HepG2 (cell line): ENCODE data around the gene SYT7. TPM values are rescaled to one million over a fixed set of nuclear protein-coding genes. Genes with fewer than 3 reads are reported as not detected.
A peak's percentile ranks its signal among the peaks of the same experiment; 100 is the strongest.

ENCODE experiments used
- ARNT ChIP-seq: fragments of 450-650 bp; IDR thresholded peaks from 2 replicates; pipeline ENCODE4 v1.6.1; 2017
- ARNT2 ChIP-seq: sonication (generic); formaldehyde crosslinking; IDR thresholded peaks from 2 replicates; pipeline ENCODE4 v1.8.0; 2022; ENCODE audit warnings: mild to moderate bottlenecking, low read depth, missing genetic modification reagents, moderate library complexity
- GATA4 ChIP-seq: sonication (generic); IDR thresholded peaks from 2 replicates; pipeline ENCODE4 v1.6.1; 2016; ENCODE audit warnings: antibody characterized with exemption, low read depth, borderline replicate concordance
- GZF1 ChIP-seq: sonication (generic); formaldehyde crosslinking; IDR thresholded peaks from 2 replicates; pipeline ENCODE4 v1.5.1; 2020; ENCODE audit warnings: mild to moderate bottlenecking, missing genetic modification reagents
- MTA1 ChIP-seq: sonication (generic); formaldehyde crosslinking; IDR thresholded peaks from 2 replicates; pipeline ENCODE4 v1.4.0; 2020; ENCODE audit warnings: missing genetic modification reagents, mild to moderate bottlenecking, borderline replicate concordance
- NAIF1 ChIP-seq: sonication (generic); formaldehyde crosslinking; IDR thresholded peaks from 2 replicates; pipeline ENCODE4 v1.5.0; 2020; ENCODE audit warnings: mild to moderate bottlenecking, missing genetic modification reagents, borderline replicate concordance
- NR2F6 ChIP-seq, 2 experiments: IDR thresholded peaks; 2 replicates each; pipeline ENCODE4 v1.6.1; 2016; ENCODE audit warnings: antibody characterized with exemption in 1 of 2, mild to moderate bottlenecking in 1 of 2
- PCBP2 ChIP-seq: fragments of 200-400 bp; formaldehyde crosslinking; optimal IDR thresholded peaks from 2 replicates; pipeline ENCODE3; 2018; ENCODE audit warnings: low read length, low read depth; ENCODE audit not compliant: poor library complexity, severe bottlenecking
- SCMH1 ChIP-seq: sonication (generic); formaldehyde crosslinking; IDR thresholded peaks from 2 replicates; pipeline ENCODE4 v1.9.0; 2021; ENCODE audit warnings: missing genetic modification reagents, mild to moderate bottlenecking, borderline replicate concordance
- ZC3H4 ChIP-seq: sonication (generic); formaldehyde crosslinking; IDR thresholded peaks from 2 replicates; pipeline ENCODE4 v1.4.0; 2020; ENCODE audit warnings: missing genetic modification reagents, borderline replicate concordance
- ZMYM4 ChIP-seq: sonication (generic); formaldehyde crosslinking; IDR thresholded peaks from 2 replicates; pipeline ENCODE4 v1.8.1; 2023; ENCODE audit warnings: mild to moderate bottlenecking, missing genetic modification reagents
- ZNF17 ChIP-seq: sonication (generic); formaldehyde crosslinking; IDR thresholded peaks from 2 replicates; pipeline ENCODE4 v1.5.0; 2020; ENCODE audit warnings: mild to moderate bottlenecking, missing genetic modification reagents
- ZNF33B ChIP-seq: sonication (generic); formaldehyde crosslinking; IDR thresholded peaks from 2 replicates; pipeline ENCODE4 v1.5.1; 2020; ENCODE audit warnings: mild to moderate bottlenecking, missing genetic modification reagents
- ZNF557 ChIP-seq: sonication (generic); formaldehyde crosslinking; IDR thresholded peaks from 2 replicates; pipeline ENCODE4 v1.4.0; 2020; ENCODE audit warnings: missing genetic modification reagents
- ZNF616 ChIP-seq: sonication (generic); formaldehyde crosslinking; IDR thresholded peaks from 2 replicates; pipeline ENCODE4 v1.5.0; 2020; ENCODE audit warnings: low read depth, mild to moderate bottlenecking, missing genetic modification reagents
- ZNF724P ChIP-seq: sonication (generic); formaldehyde crosslinking; IDR thresholded peaks from 2 replicates; pipeline ENCODE4 v1.8.0; 2022; ENCODE audit warnings: missing genetic modification reagents, borderline replicate concordance
- ZNF746 ChIP-seq: sonication (generic); formaldehyde crosslinking; IDR thresholded peaks from 2 replicates; pipeline ENCODE4 v1.8.0; 2022; ENCODE audit warnings: mild to moderate bottlenecking, missing genetic modification reagents
- polyA plus RNA-seq, 8 experiments: library from polyadenylated mRNA; depleted of rRNA in 3 of 8; stranded (reverse) in 7 of 8; unstranded in 1 of 8; fragments of >200 nt; fragmentation: Illumina TruSeq in 4 of 8; extraction: Trizol in 4 of 8; gene quantifications; 2 replicates each; pipeline versions ENCODE4 v1.2.1 to v1.2.3, GENCODE V29; 2011 to 2016; ENCODE audit warnings: low read depth in 4 of 8, missing spikeins in 1 of 8, mixed read lengths in 1 of 8; ENCODE audit not compliant: insufficient read depth in 1 of 8
- total RNA-seq, 5 experiments: library from RNA; depleted of rRNA; stranded (reverse); fragments of >200 nt; fragmentation: Illumina TruSeq; extraction: Trizol; gene quantifications; 2 replicates each; pipeline ENCODE4 v1.2.3, GENCODE V29; 2016; ENCODE audit warnings: low read depth in 1 of 5
- TF ChIP-seq, protein P1 (sequence below): sonication (generic); formaldehyde crosslinking; IDR thresholded peaks from 2 replicates; pipeline ENCODE4 v1.5.0; 2020; ENCODE audit warnings: mild to moderate bottlenecking, missing genetic modification reagents, borderline replicate concordance
- TF ChIP-seq, protein P2 (sequence below): sonication (generic); formaldehyde crosslinking; conservative IDR thresholded peaks from 2 replicates; pipeline ENCODE4 v1.4.0; 2020; ENCODE audit warnings: mild to moderate bottlenecking, missing genetic modification reagents, moderate library complexity
- TF ChIP-seq, protein P3 (sequence below): sonication (generic); formaldehyde crosslinking; conservative IDR thresholded peaks from 2 replicates; pipeline ENCODE4 v1.8.1; 2023; ENCODE audit warnings: missing genetic modification reagents

SYT7 gene
- total and polyA plus RNA-seq, 2 of the 13 experiments (the other 11 are each of a cell fraction or from before 2014, with no cell fraction given), result 1.4 to 4.4 TPM

DNA sequence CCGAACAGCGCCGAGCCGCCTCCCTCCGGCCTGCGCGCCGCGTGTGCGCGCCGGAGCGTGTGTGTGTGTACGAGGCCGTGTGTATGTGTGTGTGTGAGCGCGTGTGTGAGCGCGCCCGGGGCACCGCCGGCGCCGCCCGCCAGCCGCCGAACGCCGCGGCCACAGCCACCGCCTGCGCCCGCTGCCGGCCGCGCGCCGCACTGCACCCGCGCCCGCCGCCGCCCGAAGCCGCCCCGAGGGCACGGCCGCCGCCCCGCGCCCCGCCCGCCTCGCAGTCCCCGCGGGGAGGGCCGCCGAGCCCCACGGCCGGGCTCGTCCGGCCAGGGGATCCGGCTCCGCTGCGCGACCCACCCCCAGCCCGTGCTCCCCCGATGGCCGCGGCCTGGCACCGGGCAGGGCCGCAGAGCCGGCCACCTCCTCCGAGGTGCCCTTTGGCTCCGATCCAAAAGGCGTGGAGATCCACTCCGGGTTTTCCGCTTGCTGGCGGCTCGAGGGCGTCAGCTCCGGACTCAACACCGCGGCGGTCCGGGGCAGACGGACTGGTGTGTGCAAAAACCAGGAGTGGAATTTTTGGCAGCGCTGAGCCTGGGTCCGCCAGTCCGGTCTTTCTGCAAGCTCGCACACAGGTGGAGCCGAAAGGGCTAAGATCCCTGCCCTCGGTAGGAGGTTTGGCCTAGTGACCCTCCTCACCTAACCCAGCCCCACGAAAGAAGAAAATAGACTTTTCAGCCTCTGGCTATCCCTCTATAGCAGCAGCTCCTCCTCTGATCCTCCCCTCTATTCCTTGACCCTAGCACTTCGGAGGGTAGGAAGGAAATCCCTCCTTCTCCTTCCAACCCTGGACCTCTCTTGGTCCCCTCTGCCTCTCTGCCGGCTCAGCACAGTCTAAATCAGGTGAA is at the start of gene SYT7 (continued):
- no peak for TF ChIP-seq ZNF616 (CRISPR knock-in tag)
- TF ChIP-seq MTA1, result no peak
- no peak for TF ChIP-seq ZNF33B (CRISPR knock-in tag)
- TF ChIP-seq, protein P1, sequence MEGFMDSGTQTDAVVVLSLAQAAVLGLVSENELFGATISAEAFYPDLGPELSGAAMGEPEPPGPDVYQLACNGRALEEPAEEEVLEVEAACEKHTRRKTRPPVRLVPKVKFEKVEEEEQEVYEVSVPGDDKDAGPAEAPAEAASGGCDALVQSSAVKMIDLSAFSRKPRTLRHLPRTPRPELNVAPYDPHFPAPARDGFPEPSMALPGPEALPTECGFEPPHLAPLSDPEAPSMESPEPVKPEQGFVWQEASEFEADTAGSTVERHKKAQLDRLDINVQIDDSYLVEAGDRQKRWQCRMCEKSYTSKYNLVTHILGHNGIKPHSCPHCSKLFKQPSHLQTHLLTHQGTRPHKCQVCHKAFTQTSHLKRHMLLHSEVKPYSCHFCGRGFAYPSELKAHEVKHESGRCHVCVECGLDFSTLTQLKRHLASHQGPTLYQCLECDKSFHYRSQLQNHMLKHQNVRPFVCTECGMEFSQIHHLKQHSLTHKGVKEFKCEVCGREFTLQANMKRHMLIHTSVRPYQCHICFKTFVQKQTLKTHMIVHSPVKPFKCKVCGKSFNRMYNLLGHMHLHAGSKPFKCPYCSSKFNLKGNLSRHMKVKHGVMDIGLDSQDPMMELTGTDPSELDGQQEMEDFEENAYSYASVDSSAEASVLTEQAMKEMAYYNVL, result 0 out of 2 replicates have a peak, but pooled peaks have one; percentile 44
- TF ChIP-seq NAIF1 (CRISPR knock-in tag), result no peak
- TF ChIP-seq, protein P2, sequence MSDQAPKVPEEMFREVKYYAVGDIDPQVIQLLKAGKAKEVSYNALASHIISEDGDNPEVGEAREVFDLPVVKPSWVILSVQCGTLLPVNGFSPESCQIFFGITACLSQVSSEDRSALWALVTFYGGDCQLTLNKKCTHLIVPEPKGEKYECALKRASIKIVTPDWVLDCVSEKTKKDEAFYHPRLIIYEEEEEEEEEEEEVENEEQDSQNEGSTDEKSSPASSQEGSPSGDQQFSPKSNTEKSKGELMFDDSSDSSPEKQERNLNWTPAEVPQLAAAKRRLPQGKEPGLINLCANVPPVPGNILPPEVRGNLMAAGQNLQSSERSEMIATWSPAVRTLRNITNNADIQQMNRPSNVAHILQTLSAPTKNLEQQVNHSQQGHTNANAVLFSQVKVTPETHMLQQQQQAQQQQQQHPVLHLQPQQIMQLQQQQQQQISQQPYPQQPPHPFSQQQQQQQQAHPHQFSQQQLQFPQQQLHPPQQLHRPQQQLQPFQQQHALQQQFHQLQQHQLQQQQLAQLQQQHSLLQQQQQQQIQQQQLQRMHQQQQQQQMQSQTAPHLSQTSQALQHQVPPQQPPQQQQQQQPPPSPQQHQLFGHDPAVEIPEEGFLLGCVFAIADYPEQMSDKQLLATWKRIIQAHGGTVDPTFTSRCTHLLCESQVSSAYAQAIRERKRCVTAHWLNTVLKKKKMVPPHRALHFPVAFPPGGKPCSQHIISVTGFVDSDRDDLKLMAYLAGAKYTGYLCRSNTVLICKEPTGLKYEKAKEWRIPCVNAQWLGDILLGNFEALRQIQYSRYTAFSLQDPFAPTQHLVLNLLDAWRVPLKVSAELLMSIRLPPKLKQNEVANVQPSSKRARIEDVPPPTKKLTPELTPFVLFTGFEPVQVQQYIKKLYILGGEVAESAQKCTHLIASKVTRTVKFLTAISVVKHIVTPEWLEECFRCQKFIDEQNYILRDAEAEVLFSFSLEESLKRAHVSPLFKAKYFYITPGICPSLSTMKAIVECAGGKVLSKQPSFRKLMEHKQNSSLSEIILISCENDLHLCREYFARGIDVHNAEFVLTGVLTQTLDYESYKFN, result no peak
- TF ChIP-seq ZNF746 (CRISPR knock-in tag), result no peak
- no peak for TF ChIP-seq ZMYM4 (CRISPR knock-in tag)
- no peak for TF ChIP-seq GZF1 (CRISPR knock-in tag)
- TF ChIP-seq, protein P3, sequence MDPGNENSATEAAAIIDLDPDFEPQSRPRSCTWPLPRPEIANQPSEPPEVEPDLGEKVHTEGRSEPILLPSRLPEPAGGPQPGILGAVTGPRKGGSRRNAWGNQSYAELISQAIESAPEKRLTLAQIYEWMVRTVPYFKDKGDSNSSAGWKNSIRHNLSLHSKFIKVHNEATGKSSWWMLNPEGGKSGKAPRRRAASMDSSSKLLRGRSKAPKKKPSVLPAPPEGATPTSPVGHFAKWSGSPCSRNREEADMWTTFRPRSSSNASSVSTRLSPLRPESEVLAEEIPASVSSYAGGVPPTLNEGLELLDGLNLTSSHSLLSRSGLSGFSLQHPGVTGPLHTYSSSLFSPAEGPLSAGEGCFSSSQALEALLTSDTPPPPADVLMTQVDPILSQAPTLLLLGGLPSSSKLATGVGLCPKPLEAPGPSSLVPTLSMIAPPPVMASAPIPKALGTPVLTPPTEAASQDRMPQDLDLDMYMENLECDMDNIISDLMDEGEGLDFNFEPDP (CRISPR knock-in tag), result no peak
- peak; percentile 71 for TF ChIP-seq ARNT2 (CRISPR knock-in tag)
- no peak for TF ChIP-seq PCBP2
- TF ChIP-seq GATA4, result no peak
- TF ChIP-seq NR2F6 (IDR thresholded peaks at IDR 0.05), result peak; percentile 39; the same call in 1 of the 2 replicates
- TF ChIP-seq NR2F6 (CRISPR knock-in tag; IDR thresholded peaks at IDR 0.05), result peak; percentile 57
- no peak for TF ChIP-seq ZC3H4
- no peak for TF ChIP-seq ARNT
- TF ChIP-seq SCMH1 (CRISPR knock-in tag), result no peak
- TF ChIP-seq ZNF557, result no peak
- no peak for TF ChIP-seq ZNF724P (CRISPR knock-in tag)
- no peak for TF ChIP-seq ZNF17 (CRISPR knock-in tag)
